PFSK-1 (cell line): ENCODE data around the gene CDK19.

Experiments used
- FOXP2 ChIP-seq: optimal IDR thresholded peaks from 2 replicates; pipeline ENCODE3; 2011; ENCODE audit warnings: borderline replicate concordance, control low read depth, inconsistent platforms; ENCODE audit not compliant: insufficient read depth; ENCODE audit errors: extremely low read length, extremely low read depth
- POLR2AphosphoS5 ChIP-seq: IDR thresholded peaks from 2 replicates; pipeline ENCODE4 v1.6.1; 2012; ENCODE audit warnings: low read depth, mild to moderate bottlenecking, control low read depth, low read length, moderate library complexity
- REST ChIP-seq, 2 experiments: IDR thresholded peaks; 2 replicates each; pipeline versions ENCODE4 v1.6.1 to v1.8.0; 2011 to 2012; ENCODE audit warnings: low read depth in 2 of 2, low read length in 2 of 2, control low read depth in 1 of 2, inconsistent platforms in 1 of 2, mild to moderate bottlenecking in 1 of 2, moderate library complexity in 1 of 2; ENCODE audit not compliant: insufficient read depth in 1 of 2
- SIN3A ChIP-seq: IDR thresholded peaks from 2 replicates; pipeline ENCODE4 v1.6.1; 2012; ENCODE audit warnings: mild to moderate bottlenecking, low read length, moderate library complexity, borderline replicate concordance; ENCODE audit not compliant: insufficient read depth
- TAF1 ChIP-seq: IDR thresholded peaks from 2 replicates; pipeline ENCODE4 v1.6.1; 2012; ENCODE audit warnings: low read length, control low read depth, borderline replicate concordance; ENCODE audit not compliant: insufficient read depth

The CDK19 gene

GRCh38 chr6:110674096-110674495 lies 141.2 kb downstream of the CDK19 start:
- no peak for TF ChIP-seq REST (IDR thresholded peaks at IDR 0.05; ENCODE audit: insufficient read depth in 1 of 2, low read depth in 2 of 2, low read length in 2 of 2)
- no peak for TF ChIP-seq POLR2AphosphoS5
- no peak for TF ChIP-seq SIN3A
- TF ChIP-seq TAF1 = no peak
- TF ChIP-seq FOXP2 = no peak

GRCh38 chr6:110672122-110672521 lies 143.1 kb downstream of the CDK19 start:
- no peak for TF ChIP-seq FOXP2
- TF ChIP-seq SIN3A = no peak
- TF ChIP-seq POLR2AphosphoS5 = no peak

GRCh38 chr6:110671447-110671846 lies 143.8 kb downstream of the CDK19 start:
- TF ChIP-seq REST (IDR thresholded peaks at IDR 0.05; ENCODE audit: insufficient read depth in 1 of 2, low read depth in 2 of 2, low read length in 2 of 2) (no peak), TAF1 (no peak), FOXP2 (no peak), POLR2AphosphoS5 (no peak), SIN3A (no peak)

- no peak for TF ChIP-seq FOXP2
- no peak for TF ChIP-seq SIN3A
- no peak for TF ChIP-seq POLR2AphosphoS5
- no peak for TF ChIP-seq REST (IDR thresholded peaks at IDR 0.05; ENCODE audit: insufficient read depth in 1 of 2, low read depth in 2 of 2, low read length in 2 of 2)
- TF ChIP-seq TAF1 = no peak
Observed at GRCh38 chr6:110665600-110665999, 149.7 kb downstream of the CDK19 start.

- no peak for TF ChIP-seq POLR2AphosphoS5
- no peak for TF ChIP-seq SIN3A
- TF ChIP-seq REST (IDR thresholded peaks at IDR 0.05; ENCODE audit: insufficient read depth in 1 of 2, low read depth in 2 of 2, low read length in 2 of 2) = no peak
- no peak for TF ChIP-seq FOXP2
- TF ChIP-seq TAF1 = no peak
Observed at GRCh38 chr6:110664933-110665332, 150.3 kb downstream of the CDK19 start.
